Measurements from ENCODE around the gene NT5C2.
"Not testable (repeated sequence)": the region's sequence is repeated elsewhere in the genome, so short reads cannot be mapped to it uniquely, and the experiment has no call there.

Gene NT5C2

GRCh38 chr10:103199488-103199887, 6.4 kb upstream of the NT5C2 start:
- no peak for DNase-seq

DNA sequence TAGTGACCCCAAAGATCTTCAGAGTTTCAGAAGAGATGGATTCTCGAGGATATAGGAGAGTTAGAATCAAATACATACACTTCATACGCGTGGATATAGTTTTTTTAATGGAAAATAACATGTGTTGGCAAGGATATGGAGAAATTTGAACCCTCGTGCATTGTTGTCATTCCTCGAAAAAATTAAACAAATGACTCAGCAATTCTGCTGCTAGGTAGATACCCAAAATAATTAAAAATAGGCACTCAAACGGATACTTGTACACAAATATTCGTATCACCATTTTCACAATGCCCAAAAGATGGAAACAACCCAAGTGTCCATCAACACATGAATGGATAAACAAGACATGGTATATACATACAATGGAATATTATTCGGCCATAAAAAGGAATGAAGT, 5.6 kb upstream of the NT5C2 start:
- no peak for DNase-seq

DNA sequence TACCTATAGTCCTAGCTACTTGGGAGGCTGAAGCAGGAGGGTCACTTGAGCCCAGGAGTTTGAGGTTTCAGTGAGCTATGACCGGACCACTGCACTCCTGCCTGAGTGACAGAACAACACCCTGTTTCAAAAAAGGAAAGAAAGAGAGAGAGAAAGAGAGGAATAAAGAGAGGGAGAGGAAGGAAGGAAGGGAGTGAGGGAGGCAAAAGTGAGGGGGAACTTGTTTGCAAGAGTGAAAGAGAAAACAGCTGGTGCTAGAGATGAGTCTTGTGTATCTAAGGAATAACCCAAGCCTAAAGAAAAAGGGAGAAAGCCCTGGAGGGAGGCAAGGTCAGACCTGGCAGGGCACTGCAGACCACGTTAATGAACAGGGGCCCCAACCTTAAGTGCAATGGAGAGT, 4.8 kb upstream of the NT5C2 start:
- no peak for DNase-seq

GRCh38 chr10:103197174-103197573, 4.1 kb upstream of the NT5C2 start:
- no peak for DNase-seq

GRCh38 chr10:103196516-103196915, 3.4 kb upstream of the NT5C2 start:
- DNase-seq, result no peak

- DNase-seq, result no peak
Measured at GRCh38 chr10:103193820-103194529, 903 bp upstream of the NT5C2 start.

GRCh38 chr10:103192451-103193106, 493 bp downstream of the NT5C2 start:
- DNase-seq, result no peak

DNA sequence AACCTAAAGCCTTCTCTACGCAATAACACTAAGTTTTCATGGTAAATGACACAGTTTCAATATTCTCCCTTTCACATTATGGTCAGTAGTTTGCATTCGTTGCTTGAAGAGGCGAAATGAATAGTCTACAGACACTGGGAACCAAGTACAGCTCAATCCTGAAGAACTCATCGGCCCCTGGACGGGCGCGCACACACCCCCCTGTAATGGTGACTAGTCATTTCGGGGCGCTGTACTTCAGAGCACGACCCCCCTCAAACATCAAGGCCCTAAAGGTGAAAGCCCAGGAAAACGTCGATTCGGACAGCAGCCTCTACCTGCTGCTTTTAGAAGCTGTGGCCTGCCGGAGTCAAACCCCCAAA, 1.0 kb downstream of the NT5C2 start:
- DNase-seq, result no peak

DNA sequence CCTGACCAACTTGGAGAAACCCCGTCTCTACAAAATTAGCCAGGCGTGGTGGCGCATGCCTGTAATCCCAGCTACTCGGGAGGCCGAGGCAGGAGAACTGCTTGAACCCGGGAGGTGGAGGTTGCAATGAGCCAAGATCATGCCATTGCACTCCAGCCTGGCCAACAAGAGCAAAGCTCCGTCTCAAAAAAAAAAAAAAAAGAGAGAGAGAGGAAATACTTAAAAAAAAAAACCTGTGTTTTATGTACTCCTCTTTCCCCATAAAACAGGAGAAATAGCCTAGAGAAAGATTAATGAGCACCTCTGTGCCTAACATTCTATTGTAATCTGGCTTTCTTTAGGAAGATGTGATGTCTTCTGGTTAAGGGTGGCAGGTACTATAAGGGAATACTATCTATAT, 1.9 kb downstream of the NT5C2 start:
- DNase-seq, result not testable (repeated sequence)

GRCh38 chr10:103188853-103189252, 4.2 kb downstream of the NT5C2 start:
- no peak for DNase-seq

DNA sequence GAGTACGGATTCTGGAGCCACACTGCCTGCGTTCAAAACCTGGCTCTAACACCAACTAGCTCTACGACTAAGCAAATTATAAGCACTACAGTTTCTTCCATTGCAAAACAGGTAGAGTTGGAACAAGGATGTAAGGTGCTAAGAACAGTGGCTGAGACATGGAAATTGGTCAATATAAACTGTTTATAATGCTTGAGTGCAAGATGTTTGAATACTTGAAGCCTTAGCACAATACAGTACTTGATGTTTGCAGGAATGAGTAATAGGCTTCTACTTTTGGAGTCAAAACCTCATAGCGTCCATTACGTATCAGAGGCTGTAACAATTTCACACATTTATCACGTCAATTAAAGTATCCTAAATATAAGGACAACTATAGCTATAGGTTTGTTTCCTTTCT, 6.9 kb downstream of the NT5C2 start:
- no peak for DNase-seq

GRCh38 chr10:103184615-103185014, 8.5 kb downstream of the NT5C2 start:
- DNase-seq, result no peak

GRCh38 chr10:103183991-103184451, 9.1 kb downstream of the NT5C2 start:
- DNase-seq, result not testable (repeated sequence)

DNA sequence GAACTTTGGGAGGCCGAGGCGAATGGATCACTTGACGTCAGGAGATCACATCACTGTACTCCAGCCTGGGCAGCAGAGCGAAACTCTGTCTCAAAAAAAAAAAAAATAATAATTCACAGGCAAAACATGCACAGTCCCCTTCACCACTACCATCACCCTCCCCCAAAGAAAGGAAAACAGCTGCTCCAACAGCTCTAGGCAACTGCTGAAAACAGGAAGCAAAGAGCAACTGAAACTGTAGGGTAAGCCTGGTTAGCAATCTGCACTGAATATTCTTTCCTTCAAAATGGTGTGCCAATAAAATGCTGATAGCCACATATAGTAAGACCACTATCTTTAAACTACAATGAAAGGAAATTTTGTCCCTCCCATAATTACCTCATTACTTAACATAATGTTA, 11.8 kb downstream of the NT5C2 start:
- DNase-seq, result no peak

GRCh38 chr10:103180491-103180890, 12.6 kb downstream of the NT5C2 start:
- no peak for DNase-seq

DNA sequence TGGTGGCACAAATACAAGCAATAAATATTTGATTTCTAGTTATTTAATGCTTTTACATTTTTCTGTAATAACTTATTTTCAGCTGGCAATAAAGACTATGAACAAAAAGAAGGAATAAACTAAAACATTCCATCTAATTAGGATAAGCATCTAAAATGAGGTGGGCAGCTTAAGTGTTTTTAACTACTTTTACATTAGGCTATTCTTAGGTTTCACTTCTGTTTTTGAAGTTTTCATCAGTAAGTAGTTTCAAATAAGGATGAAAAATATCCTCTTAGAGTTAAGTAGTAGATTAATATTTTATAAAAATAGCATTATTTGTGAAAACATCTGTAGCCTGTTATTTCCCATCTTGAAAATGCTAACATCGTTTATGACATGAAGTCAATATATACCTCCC, 15.9 kb downstream of the NT5C2 start:
- DNase-seq, result no peak

GRCh38 chr10:103175580-103176285, 17.3 kb downstream of the NT5C2 start:
- DNase-seq, result no peak

- not testable (repeated sequence) for DNase-seq
Measured at GRCh38 chr10:103174324-103174723, 18.7 kb downstream of the NT5C2 start.

- no peak for DNase-seq
Measured at GRCh38 chr10:103171278-103171677, 21.8 kb downstream of the NT5C2 start.

GRCh38 chr10:103168438-103168837, 24.6 kb downstream of the NT5C2 start:
- DNase-seq, result no peak

DNA sequence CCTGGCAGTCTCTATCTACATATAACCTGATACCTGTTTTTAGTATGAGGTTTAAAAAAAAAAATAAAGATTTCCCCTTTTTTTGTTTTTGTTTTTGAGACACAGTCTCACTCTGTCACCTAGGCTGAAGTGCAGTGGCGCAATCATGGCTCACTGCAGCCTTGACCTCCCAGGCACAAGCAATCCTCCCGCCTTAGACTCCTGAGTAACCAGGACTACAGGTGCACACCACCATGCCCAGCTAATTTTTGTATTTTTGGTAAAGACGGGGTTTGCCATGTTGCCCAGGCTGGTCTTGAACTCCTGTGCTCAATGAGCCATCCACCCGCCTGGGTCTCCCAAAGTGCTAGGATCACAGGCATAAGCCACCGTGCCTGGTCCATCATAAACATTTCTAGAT, 25.5 kb downstream of the NT5C2 start:
- DNase-seq, result not testable (repeated sequence)

DNA sequence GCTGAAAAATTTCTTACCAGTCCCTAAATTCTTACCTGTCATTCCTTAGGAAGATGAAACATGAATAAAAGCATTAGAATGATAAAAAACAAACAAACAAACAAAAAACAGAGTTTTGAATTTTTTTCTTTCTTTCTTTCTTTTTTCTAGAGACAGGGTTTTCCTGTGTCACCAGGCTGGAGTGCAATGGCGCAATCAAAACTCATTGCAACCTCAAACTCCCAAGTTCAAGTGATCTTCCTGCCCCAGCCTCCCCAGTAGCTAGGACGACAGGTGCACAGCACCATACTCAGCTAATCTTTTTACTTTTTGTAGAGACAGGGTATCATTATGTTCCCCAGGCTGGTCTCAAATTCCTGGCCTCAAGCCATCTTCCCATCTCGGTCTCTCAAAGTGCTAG, 26.5 kb downstream of the NT5C2 start:
- no peak for DNase-seq

- DNase-seq, result not testable (repeated sequence)
Measured at GRCh38 chr10:103163766-103164403, 29.2 kb downstream of the NT5C2 start.

DNA sequence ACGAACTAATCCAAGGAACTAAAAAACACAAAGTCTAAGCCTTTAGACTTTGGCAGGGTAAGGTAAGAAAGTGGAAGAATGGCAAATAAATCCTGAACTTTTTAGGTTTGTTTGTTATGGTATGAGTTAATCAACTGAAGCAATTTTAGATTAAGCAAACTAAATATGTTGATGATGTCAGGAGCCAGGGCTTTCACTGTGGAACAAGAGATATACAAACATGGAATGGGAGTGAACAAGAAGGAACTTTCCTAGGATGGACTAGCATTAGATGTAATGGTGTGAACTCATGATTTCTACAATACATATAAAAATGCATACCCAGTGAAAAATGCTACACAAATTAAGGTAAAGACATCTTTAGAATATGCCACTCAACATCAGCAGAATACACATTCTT, 35.8 kb downstream of the NT5C2 start:
- no peak for DNase-seq

All from NCI-H524 treated with DMSO at 0.1 percent for 48 hours (cell line).